NCI-H1417 (cell line): ENCODE results near the gene APOC3.

Experiments used
- DNase-seq, 3 experiments: peaks; one replicate each; lab custom pipeline; 2025; lab: John Stamatoyannopoulos, UW

APOC3 gene

GRCh38 chr11:116804001-116804400 lies 25.7 kb upstream of the APOC3 start:
- no peak for DNase-seq

GRCh38 chr11:116807601-116808261 lies 22.0 kb upstream of the APOC3 start:
- no peak for DNase-seq

- no peak for DNase-seq
Observed at GRCh38 chr11:116808262-116809175, 21.2 kb upstream of the APOC3 start.

- no peak for DNase-seq
Observed at GRCh38 chr11:116811194-116811593, 18.5 kb upstream of the APOC3 start.

- DNase-seq, result no peak
Observed at GRCh38 chr11:116812109-116812508, 17.6 kb upstream of the APOC3 start.

GRCh38 chr11:116813170-116813569 lies 16.5 kb upstream of the APOC3 start:
- DNase-seq, result no peak

GRCh38 chr11:116813781-116814471 lies 15.8 kb upstream of the APOC3 start:
- no peak for DNase-seq

GRCh38 chr11:116814502-116814901 lies 15.2 kb upstream of the APOC3 start:
- DNase-seq, result no peak

- no peak for DNase-seq
Observed at GRCh38 chr11:116819049-116819448, 10.7 kb upstream of the APOC3 start.

GRCh38 chr11:116821050-116821918 lies 8.4 kb upstream of the APOC3 start:
- no peak for DNase-seq

GRCh38 chr11:116822575-116822974 lies 7.1 kb upstream of the APOC3 start:
- DNase-seq, result no peak

GRCh38 chr11:116823031-116823843 lies 6.5 kb upstream of the APOC3 start, which contains the start of gene APOA4:
Gene APOA4 (minus strand): TSS chr11:116823304. CDS start chr11:116823191, 113 bp downstream.
- DNase-seq, result no peak

GRCh38 chr11:116825434-116825833 lies 4.3 kb upstream of the APOC3 start:
- DNase-seq, result no peak

GRCh38 chr11:116825854-116826750 lies 3.6 kb upstream of the APOC3 start:
- no peak for DNase-seq

- no peak for DNase-seq
Observed at GRCh38 chr11:116826751-116827431, 2.8 kb upstream of the APOC3 start.

- DNase-seq, result no peak
Observed at GRCh38 chr11:116827461-116827860, 2.2 kb upstream of the APOC3 start.

- no peak for DNase-seq
Observed at GRCh38 chr11:116828632-116829524, 829 bp upstream of the APOC3 start.
